ENCODE data around the gene FN3K.

Gene FN3K

DNA sequence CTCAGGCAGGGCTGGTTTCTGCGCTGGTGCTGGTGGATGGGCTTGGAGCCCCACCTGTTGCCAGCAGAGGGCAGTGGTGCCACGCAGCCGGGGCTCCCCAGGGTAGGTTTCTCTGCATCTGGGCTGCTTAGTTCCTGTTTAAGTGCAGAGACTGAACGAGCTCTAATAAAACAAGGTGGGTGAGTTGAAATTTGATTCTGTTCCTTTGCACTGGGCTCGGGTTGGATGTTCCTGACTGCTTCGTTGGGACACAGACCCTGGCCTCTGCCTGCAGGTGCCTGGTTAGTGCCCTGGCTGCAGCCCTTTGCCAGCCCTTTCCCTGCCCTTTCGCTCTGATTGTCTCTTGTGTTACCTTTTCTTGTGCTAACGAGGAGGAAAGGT lies 46.5 kb downstream of the FN3K start (continued):
- TF ChIP-seq, protein P1, sequence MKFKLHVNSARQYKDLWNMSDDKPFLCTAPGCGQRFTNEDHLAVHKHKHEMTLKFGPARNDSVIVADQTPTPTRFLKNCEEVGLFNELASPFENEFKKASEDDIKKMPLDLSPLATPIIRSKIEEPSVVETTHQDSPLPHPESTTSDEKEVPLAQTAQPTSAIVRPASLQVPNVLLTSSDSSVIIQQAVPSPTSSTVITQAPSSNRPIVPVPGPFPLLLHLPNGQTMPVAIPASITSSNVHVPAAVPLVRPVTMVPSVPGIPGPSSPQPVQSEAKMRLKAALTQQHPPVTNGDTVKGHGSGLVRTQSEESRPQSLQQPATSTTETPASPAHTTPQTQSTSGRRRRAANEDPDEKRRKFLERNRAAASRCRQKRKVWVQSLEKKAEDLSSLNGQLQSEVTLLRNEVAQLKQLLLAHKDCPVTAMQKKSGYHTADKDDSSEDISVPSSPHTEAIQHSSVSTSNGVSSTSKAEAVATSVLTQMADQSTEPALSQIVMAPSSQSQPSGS (tag by site-specific recombination; IDR thresholded peaks at IDR 0.05; ENCODE audit: low read depth): no peak
- no peak for TF ChIP-seq ZNF266 (tag by site-specific recombination; IDR thresholded peaks at IDR 0.05; ENCODE audit: low read depth)
- no peak for TF ChIP-seq ZNF521 (tag by site-specific recombination; IDR thresholded peaks at IDR 0.05)
- no peak for TF ChIP-seq ZNF211 (tag by site-specific recombination; IDR thresholded peaks at IDR 0.05; ENCODE audit: low read depth)
- TF ChIP-seq ZXDB (tag by site-specific recombination; IDR thresholded peaks at IDR 0.05): no peak
- TF ChIP-seq, protein P2, sequence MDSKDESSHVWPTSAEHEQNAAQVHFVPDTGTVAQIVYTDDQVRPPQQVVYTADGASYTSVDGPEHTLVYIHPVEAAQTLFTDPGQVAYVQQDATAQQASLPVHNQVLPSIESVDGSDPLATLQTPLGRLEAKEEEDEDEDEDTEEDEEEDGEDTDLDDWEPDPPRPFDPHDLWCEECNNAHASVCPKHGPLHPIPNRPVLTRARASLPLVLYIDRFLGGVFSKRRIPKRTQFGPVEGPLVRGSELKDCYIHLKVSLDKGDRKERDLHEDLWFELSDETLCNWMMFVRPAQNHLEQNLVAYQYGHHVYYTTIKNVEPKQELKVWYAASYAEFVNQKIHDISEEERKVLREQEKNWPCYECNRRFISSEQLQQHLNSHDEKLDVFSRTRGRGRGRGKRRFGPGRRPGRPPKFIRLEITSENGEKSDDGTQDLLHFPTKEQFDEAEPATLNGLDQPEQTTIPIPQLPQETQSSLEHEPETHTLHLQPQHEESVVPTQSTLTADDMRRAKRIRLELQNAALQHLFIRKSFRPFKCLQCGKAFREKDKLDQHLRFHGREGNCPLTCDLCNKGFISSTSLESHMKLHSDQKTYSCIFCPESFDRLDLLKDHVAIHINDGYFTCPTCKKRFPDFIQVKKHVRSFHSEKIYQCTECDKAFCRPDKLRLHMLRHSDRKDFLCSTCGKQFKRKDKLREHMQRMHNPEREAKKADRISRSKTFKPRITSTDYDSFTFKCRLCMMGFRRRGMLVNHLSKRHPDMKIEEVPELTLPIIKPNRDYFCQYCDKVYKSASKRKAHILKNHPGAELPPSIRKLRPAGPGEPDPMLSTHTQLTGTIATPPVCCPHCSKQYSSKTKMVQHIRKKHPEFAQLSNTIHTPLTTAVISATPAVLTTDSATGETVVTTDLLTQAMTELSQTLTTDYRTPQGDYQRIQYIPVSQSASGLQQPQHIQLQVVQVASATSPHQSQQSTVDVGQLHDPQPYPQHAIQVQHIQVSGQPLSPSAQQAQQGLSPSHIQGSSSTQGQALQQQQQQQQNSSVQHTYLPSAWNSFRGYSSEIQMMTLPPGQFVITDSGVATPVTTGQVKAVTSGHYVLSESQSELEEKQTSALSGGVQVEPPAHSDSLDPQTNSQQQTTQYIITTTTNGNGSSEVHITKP (tag by site-specific recombination; IDR thresholded peaks at IDR 0.05): no peak; the same call in 1 of the 2 replicates
- TF ChIP-seq, protein P3, sequence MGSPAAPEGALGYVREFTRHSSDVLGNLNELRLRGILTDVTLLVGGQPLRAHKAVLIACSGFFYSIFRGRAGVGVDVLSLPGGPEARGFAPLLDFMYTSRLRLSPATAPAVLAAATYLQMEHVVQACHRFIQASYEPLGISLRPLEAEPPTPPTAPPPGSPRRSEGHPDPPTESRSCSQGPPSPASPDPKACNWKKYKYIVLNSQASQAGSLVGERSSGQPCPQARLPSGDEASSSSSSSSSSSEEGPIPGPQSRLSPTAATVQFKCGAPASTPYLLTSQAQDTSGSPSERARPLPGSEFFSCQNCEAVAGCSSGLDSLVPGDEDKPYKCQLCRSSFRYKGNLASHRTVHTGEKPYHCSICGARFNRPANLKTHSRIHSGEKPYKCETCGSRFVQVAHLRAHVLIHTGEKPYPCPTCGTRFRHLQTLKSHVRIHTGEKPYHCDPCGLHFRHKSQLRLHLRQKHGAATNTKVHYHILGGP (tag by site-specific recombination; IDR thresholded peaks at IDR 0.05): no peak
- peak; percentile 32; the same call in 1 of the 2 replicates for TF ChIP-seq ZNF501 (tag by site-specific recombination; IDR thresholded peaks at IDR 0.05)
- TF ChIP-seq GLI4 (tag by site-specific recombination; IDR thresholded peaks at IDR 0.05): no peak
- TF ChIP-seq ZBTB17 (tag by site-specific recombination; IDR thresholded peaks at IDR 0.05): peak; percentile 69
- no peak for TF ChIP-seq ZNF555 (tag by site-specific recombination; conservative IDR thresholded peaks at IDR 0.05)
- no peak for TF ChIP-seq WT1 (tag by site-specific recombination; IDR thresholded peaks at IDR 0.05)
- no peak for TF ChIP-seq HOXC10 (CRISPR knock-in tag; IDR thresholded peaks at IDR 0.05)
- TF ChIP-seq ZNF155 (tag by site-specific recombination; IDR thresholded peaks at IDR 0.05): no peak
- TF ChIP-seq ZNF416 (tag by site-specific recombination; IDR thresholded peaks at IDR 0.05): no peak
- TF ChIP-seq, protein P4, sequence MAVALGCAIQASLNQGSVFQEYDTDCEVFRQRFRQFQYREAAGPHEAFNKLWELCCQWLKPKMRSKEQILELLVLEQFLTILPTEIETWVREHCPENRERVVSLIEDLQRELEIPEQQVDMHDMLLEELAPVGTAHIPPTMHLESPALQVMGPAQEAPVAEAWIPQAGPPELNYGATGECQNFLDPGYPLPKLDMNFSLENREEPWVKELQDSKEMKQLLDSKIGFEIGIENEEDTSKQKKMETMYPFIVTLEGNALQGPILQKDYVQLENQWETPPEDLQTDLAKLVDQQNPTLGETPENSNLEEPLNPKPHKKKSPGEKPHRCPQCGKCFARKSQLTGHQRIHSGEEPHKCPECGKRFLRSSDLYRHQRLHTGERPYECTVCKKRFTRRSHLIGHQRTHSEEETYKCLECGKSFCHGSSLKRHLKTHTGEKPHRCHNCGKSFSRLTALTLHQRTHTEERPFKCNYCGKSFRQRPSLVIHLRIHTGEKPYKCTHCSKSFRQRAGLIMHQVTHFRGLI (tag by site-specific recombination; IDR thresholded peaks at IDR 0.05): no peak
- no peak for TF ChIP-seq ZNF175 (tag by site-specific recombination; IDR thresholded peaks at IDR 0.05)
- TF ChIP-seq, protein P5, sequence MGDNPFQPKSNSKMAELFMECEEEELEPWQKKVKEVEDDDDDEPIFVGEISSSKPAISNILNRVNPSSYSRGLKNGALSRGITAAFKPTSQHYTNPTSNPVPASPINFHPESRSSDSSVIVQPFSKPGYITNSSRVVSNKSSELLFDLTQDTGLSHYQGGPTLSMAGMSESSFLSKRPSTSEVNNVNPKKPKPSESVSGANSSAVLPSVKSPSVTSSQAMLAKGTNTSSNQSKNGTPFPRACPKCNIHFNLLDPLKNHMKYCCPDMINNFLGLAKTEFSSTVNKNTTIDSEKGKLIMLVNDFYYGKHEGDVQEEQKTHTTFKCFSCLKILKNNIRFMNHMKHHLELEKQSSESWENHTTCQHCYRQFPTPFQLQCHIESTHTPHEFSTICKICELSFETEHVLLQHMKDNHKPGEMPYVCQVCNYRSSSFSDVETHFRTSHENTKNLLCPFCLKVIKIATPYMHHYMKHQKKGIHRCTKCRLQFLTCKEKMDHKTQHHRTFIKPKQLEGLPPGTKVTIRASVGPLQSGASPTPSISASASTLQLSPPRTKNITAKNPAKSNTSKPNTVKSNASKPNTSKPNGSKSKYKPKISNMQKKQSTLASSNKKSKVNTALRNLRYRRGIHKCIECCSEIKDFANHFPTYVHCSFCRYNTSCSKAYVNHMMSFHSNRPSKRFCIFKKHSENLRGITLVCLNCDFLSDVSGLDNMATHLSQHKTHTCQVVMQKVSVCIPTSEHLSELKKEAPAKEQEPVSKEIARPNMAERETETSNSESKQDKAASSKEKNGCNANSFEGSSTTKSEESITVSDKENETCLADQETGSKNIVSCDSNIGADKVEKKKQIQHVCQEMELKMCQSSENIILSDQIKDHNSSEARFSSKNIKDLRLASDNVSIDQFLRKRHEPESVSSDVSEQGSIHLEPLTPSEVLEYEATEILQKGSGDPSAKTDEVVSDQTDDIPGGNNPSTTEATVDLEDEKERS (tag by site-specific recombination; IDR thresholded peaks at IDR 0.05): no peak
- TF ChIP-seq, protein P6, sequence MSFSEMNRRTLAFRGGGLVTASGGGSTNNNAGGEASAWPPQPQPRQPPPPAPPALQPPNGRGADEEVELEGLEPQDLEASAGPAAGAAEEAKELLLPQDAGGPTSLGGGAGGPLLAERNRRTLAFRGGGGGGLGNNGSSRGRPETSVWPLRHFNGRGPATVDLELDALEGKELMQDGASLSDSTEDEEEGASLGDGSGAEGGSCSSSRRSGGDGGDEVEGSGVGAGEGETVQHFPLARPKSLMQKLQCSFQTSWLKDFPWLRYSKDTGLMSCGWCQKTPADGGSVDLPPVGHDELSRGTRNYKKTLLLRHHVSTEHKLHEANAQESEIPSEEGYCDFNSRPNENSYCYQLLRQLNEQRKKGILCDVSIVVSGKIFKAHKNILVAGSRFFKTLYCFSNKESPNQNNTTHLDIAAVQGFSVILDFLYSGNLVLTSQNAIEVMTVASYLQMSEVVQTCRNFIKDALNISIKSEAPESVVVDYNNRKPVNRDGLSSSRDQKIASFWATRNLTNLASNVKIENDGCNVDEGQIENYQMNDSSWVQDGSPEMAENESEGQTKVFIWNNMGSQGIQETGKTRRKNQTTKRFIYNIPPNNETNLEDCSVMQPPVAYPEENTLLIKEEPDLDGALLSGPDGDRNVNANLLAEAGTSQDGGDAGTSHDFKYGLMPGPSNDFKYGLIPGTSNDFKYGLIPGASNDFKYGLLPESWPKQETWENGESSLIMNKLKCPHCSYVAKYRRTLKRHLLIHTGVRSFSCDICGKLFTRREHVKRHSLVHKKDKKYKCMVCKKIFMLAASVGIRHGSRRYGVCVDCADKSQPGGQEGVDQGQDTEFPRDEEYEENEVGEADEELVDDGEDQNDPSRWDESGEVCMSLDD (tag by site-specific recombination; IDR thresholded peaks at IDR 0.05): no peak
- TF ChIP-seq, protein P7, sequence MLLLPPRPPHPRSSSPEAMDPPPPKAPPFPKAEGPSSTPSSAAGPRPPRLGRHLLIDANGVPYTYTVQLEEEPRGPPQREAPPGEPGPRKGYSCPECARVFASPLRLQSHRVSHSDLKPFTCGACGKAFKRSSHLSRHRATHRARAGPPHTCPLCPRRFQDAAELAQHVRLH (tag by site-specific recombination; IDR thresholded peaks at IDR 0.05): no peak
- no peak for TF ChIP-seq BCL11A (tag by site-specific recombination; IDR thresholded peaks at IDR 0.05; ENCODE audit: low read depth)
- TF ChIP-seq ZNF677 (tag by site-specific recombination; IDR thresholded peaks at IDR 0.05): no peak
- no peak for TF ChIP-seq ZNF24 (tag by site-specific recombination; IDR thresholded peaks at IDR 0.05)
- TF ChIP-seq, protein P8, sequence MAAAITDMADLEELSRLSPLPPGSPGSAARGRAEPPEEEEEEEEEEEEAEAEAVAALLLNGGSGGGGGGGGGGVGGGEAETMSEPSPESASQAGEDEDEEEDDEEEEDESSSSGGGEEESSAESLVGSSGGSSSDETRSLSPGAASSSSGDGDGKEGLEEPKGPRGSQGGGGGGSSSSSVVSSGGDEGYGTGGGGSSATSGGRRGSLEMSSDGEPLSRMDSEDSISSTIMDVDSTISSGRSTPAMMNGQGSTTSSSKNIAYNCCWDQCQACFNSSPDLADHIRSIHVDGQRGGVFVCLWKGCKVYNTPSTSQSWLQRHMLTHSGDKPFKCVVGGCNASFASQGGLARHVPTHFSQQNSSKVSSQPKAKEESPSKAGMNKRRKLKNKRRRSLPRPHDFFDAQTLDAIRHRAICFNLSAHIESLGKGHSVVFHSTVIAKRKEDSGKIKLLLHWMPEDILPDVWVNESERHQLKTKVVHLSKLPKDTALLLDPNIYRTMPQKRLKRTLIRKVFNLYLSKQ (tag by site-specific recombination; IDR thresholded peaks at IDR 0.05; ENCODE audit: borderline replicate concordance): no peak
- TF ChIP-seq SP7 (tag by site-specific recombination; IDR thresholded peaks at IDR 0.05): 0 out of 2 replicates have a peak, but pooled peaks have one; percentile 41

All from HEK293 (cell line).